ENCODE data around the gene SAP30.

SAP30 gene

GRCh38 chr4:173370477-173371291 is at the start of gene SAP30:
Gene SAP30 (plus strand): TSS chr4:173370954. CDS start chr4:173371183, 229 bp downstream.
- peak; percentile 97 for DNase-seq (ENCODE audit: low read depth)

GRCh38 chr4:173325007-173325736 is 45.6 kb upstream of the SAP30 start:
- DNase-seq (ENCODE audit: low read depth): no peak

DNA sequence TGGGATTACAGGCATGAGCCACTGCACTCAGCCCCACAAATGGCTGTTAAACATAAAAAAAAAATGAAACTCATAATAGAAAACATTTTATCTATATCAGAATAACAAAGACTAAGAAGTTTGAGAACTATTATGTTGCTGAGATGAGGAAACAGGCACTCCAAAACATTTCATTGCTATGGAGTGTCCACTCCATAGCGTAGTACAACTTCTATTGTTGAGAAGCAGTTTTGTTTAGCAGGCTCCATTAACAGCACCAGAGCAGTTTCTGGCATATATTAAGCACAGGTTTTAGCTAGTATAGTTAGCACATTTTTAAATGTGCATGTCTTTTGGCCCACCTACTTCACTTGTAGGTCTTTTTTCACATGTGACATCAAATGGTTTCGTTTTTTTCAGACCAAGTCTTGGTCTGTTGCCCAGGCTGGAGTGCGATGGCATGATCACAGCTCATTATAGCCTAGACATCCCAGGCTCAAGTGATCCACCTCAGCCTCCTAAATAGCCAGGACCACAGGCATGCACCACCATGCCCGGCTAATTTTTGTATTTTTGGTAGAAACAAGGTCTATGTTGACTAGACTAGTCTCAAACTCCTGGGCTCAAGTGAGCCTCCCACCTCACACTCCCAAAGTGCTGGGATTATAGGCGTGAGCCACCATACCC is 42.4 kb upstream of the SAP30 start:
- DNase-seq (ENCODE audit: low read depth): no peak

- no peak for DNase-seq (ENCODE audit: low read depth)
Observed at GRCh38 chr4:173330590-173330989, 40.2 kb upstream of the SAP30 start.

DNA sequence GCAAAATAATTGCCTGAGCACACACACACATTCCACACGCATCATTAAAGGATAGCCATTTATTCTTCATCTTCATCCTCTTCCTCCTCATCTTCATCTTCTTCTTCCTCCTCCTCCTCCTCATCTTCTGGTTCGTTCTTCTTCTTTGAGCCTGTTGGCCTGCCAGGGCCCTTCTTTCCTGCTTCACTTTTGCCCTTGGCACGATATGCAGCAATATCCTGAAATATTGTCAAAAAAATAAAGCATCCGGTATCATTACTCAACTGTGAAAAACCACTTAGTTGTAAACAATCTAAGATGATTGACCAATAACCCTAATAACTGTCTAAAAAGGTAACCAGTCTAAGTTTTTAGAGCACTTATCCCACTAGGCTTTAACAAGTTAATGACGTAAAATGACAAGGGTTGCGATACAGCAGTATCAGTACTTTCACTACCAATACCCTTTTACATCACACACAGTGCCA is 38.7 kb upstream of the SAP30 start:
- no peak for DNase-seq (ENCODE audit: low read depth)

- DNase-seq (ENCODE audit: low read depth): no peak
Observed at GRCh38 chr4:173332963-173333657, 37.6 kb upstream of the SAP30 start.

DNA sequence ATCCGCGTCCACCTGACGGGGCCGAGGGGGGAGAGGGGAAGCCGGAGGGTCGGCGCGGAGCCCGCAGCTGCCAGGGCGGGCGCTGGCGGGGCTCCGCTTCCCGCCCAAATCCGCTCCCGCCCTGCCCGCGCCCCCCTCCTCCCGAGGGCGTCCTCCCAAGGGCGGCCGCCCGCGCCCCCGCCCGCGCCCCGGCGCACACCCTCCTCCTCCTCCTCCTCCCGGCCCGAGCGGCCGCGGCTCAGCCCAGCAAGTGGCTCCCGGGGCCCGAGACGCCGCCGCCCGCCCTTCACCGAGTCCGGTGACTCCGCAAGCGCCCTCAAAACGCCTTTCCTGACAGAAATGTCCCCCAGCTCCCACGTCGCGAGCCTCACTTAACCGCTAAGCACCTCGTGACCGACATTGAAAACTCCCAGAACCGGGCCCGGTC is 37.1 kb upstream of the SAP30 start:
- peak; percentile 20 for DNase-seq (ENCODE audit: low read depth)

DNA sequence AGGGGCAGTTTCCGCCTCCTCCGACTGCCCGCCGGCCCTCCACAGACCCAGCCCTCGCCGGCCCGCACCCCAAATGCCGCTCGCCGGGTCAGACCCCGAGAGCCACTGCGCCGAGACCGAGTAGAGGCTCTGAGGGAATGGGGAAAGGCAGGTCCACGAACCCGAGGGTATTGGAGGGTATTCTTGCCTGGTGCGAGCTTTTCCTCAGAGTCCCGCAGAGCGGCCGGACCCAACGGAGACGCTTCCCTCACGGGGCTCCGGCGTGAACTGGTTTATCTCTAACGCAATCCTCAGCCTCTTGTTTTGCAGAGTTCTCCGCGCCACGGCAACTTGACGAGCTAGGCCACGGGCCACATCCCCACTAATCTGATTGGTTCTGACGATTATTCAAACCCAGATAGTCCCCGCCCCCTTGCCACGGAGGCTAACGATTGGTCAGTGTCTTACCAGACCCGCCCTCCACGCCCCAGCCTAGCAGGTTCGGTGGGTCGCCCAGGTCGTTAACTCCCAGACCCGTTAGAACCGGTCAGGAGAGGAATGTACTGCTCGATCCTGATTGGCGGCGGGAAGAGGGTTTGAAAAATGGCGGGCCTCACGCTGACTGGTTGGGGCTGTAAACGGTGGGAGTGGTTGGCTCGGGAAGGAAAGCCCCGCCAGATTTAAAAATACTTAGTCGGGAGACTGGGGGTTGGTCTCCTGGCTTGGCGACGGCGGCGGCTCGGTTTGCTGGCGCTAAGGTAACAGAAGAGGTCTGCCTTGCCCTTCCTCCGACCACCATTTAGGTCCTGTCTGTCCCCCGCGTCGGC is 36.5 kb upstream of the SAP30 start, which contains the start of gene HMGB2:
Gene HMGB2 (minus strand): TSS at position 274 of the 806 bp plus-strand sequence. CDS start 709 bp downstream, outside the sequence.
- peak; percentile 100 for DNase-seq (ENCODE audit: low read depth)

DNA sequence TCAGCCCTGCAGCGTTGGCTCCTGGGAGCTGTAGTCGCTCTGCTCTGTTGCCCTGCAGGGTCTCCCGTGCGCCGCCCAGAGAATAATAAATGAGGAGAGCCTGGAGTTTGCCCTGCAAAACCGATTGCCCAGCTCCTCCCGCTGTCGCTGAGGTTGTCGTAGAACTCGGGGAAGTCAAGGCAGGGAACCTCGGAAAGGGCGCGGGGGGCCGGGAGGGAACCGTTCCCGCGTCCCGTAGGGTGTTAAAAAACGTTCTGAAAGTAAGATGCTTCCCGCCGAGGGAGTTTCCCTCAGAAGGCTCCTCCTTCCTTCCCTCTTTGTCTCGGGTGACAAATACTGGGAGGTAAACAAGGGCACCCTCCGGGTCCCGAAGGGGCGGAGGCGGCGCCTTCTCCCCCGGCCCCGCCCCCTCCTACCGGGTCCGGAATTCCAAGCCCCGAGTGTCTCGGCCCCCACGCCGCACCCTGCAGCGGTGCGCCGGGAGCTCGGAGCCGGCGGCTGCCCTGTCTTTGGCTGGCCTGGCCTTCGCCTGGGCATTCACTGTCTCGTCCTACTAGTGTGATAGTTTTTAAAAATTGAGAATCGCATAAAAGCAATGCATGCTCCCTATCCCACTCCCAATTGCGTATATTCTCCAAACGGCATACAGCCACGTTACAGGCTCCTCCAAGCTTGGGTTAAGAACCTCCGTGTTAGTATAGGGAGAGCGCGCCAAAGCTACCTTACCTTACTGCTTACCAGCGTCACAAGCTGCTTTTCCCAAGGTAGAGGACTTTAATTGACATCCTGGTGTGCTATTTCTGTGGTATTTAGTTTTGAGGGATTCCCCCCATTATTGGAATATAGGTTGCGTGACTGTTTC is 35.6 kb upstream of the SAP30 start:
- no peak for DNase-seq (ENCODE audit: low read depth)

DNA sequence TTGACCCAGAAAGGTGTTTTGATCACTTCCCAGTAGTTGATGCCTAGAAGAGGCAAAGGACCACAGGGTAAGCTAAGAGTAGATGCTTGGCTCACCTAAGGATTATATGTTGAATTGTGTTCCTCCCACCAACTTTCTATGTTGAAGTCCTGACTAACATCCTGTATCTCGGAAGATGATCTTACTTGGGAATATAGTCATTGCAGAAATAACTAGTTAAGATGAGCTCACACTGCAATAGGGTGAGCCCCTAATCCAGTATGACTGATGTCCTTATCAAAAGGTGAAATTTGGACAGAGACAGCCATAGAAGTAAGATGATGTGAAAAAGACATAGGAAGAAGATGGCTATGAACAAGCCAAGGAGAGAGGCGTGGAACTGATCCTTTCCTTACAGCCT is 33.3 kb upstream of the SAP30 start:
- DNase-seq (ENCODE audit: low read depth): no peak

- DNase-seq (ENCODE audit: low read depth): no peak
Observed at GRCh38 chr4:173343832-173344397, 26.8 kb upstream of the SAP30 start.

- DNase-seq (ENCODE audit: low read depth): no peak
Observed at GRCh38 chr4:173345648-173346047, 25.1 kb upstream of the SAP30 start.

- no peak for DNase-seq (ENCODE audit: low read depth)
Observed at GRCh38 chr4:173346074-173346473, 24.7 kb upstream of the SAP30 start.

DNA sequence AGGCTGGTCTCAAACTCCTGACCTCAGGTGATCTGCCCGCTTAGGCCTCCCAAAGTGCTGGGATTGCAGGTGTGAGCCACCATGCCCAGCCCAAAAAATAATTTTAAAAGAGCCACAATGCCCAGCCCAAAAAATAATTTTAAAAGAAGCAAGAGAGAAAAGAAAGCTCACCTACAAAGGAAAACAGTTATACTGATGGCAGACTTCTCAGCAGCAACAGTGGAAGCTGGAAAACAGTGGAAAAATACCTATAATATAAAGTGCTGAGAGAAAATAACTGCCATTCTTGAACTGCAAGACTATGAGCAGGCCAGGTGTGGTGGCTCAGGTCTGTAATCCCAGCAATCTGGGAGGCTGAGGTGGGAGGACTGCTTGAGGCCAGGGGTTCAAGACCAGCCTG is 23.3 kb upstream of the SAP30 start:
- DNase-seq (ENCODE audit: low read depth): no peak

DNA sequence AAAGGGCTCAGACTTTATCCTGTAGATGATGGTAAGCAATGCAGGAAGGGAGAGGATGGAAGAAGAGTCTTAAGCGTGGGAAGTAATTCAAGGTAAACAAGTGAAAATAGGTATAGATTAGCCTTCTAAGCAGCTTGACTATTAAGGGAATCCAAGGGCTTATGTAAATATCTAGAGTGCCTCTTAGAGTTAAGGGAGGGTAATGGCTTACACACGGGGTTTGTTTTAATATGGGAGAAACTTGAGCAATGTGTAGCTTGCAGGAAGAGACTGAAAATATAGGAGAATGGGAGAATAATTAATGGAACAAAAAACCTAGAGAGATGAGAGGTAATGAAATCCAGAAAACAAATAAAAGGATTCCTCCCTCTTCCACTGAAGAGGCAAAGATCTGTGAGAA is 12.8 kb upstream of the SAP30 start:
- DNase-seq (ENCODE audit: low read depth): no peak

DNA sequence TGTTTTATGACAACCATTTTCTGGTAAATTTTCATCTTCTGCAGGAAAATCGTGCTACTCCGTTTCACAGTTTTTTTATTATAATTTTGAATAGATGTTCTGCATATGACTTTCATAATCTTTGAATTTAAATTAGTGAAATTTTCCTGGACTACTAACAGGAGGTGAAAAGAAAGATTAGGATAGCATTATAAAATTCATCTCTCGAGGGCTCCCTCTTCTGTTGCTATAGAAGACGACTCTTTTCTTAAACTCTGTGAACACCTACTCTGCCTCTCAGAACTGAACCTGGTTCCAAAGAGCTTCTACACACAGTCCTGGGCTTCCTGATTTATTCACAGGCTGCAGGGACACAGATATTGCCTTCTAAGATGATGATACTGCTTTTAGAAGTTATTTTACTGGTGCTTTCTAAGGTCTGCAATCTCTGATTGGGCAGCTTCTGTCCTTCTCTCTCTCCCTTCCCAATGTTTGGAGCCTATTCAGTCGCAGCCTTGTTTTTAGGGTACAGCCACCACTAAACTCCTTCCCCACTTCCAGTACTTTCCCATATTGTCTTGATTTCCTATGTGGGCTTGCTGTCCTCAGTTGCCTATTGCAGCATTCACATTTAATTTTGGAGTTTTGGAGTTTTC is 10.1 kb upstream of the SAP30 start:
- no peak for DNase-seq (ENCODE audit: low read depth)

DNA sequence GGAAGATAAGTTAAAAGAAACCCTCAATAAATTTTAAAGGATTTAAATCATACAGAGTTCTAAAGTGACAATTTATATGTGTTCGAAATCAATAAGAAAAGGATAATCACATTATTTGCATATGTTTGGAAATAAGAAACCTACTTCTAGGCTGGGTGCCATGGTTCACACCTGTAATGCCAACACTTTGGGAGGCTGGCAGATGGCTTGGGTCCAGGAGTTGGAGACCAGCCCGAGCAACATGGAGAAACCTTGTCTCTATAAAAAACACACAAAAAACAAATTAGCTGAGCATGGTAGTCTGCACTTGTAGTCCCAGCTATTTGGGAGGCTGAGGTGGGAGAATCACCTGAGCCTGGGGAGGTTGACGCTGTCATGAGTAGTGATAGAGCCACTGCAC is 8.1 kb upstream of the SAP30 start:
- no peak for DNase-seq (ENCODE audit: low read depth)

- DNase-seq (ENCODE audit: low read depth): no peak
Observed at GRCh38 chr4:173365359-173365996, 5.3 kb upstream of the SAP30 start.

DNA sequence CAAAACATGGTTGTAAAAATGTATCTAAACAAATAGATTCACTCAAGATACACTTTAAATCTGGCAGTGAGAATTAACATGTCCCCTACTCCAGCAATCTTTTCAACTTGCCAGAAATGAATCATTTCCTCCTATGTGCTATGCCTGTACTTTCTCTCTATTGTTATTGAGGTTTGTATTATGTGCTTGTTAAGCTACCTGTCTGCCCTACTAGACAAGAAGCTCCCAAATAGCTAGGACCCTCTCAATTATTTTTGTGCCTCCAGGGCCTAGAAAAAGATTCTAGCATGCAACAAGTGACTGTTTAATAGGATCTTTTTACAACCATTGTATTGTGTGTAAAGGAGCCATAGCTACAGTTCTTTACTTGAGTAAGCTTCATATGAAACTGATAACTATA is 3.5 kb upstream of the SAP30 start:
- DNase-seq (ENCODE audit: low read depth): no peak
